Measurements from ENCODE around the gene BTN3A1.
"Not testable (repeated sequence)": the region's sequence is repeated elsewhere in the genome, so short reads cannot be mapped to it uniquely, and the experiment has no call there.

BTN3A1 gene

GRCh38 chr6:26416288-26416687 is 14.2 kb downstream of the BTN3A1 start:
- TF ChIP-seq POLR2A (IDR thresholded peaks at IDR 0.05; ENCODE audit: extremely low read depth, insufficient read length) = no peak
- no peak for TF ChIP-seq MYC (IDR thresholded peaks at IDR 0.05; ENCODE audit: low read depth, low read length)
- TF ChIP-seq MAX (IDR thresholded peaks at IDR 0.05; ENCODE audit: low read depth, low read length) = no peak
- TF ChIP-seq CTCF (IDR thresholded peaks at IDR 0.05; ENCODE audit: low read depth, low read length) = no peak
- no peak for DNase-seq (ENCODE audit: low read depth)
- H3K4me3 ChIP-seq (ENCODE audit: low read depth, low read length) = no peak overlapping the region

- not testable (repeated sequence) for DNase-seq (ENCODE audit: low read depth); H3K4me3 ChIP-seq (ENCODE audit: low read depth, low read length)
These were observed 16.0 kb downstream of the BTN3A1 start for GRCh38 chr6:26418077-26418476.

- H3K4me3 ChIP-seq (ENCODE audit: low read depth, low read length); DNase-seq (ENCODE audit: low read depth): not testable (repeated sequence)
These were observed 16.7 kb downstream of the BTN3A1 start for GRCh38 chr6:26418795-26419194.

- TF ChIP-seq POLR2A (IDR thresholded peaks at IDR 0.05; ENCODE audit: extremely low read depth, insufficient read length) (no peak), CTCF (IDR thresholded peaks at IDR 0.05; ENCODE audit: low read depth, low read length) (peak; percentile 49), MAX (IDR thresholded peaks at IDR 0.05; ENCODE audit: low read depth, low read length) (no peak), MYC (IDR thresholded peaks at IDR 0.05; ENCODE audit: low read depth, low read length) (no peak)
- DNase-seq (ENCODE audit: low read depth) = peak; percentile 54
- peak overlapping the region; percentile 80 for H3K4me3 ChIP-seq (ENCODE audit: low read depth, low read length)
These were observed 18.7 kb downstream of the BTN3A1 start for GRCh38 chr6:26420688-26421171.

GRCh38 chr6:26421259-26422144 is 19.4 kb downstream of the BTN3A1 start:
- no peak for TF ChIP-seq MYC (IDR thresholded peaks at IDR 0.05; ENCODE audit: low read depth, low read length)
- no peak for TF ChIP-seq CTCF (IDR thresholded peaks at IDR 0.05; ENCODE audit: low read depth, low read length)
- no peak for TF ChIP-seq POLR2A (IDR thresholded peaks at IDR 0.05; ENCODE audit: extremely low read depth, insufficient read length)
- no peak for TF ChIP-seq MAX (IDR thresholded peaks at IDR 0.05; ENCODE audit: low read depth, low read length)
- DNase-seq (ENCODE audit: low read depth) = peak; percentile 80
- peak overlapping the region; percentile 80 for H3K4me3 ChIP-seq (ENCODE audit: low read depth, low read length)

GRCh38 chr6:26422329-26422728 is 20.3 kb downstream of the BTN3A1 start:
- H3K4me3 ChIP-seq (ENCODE audit: low read depth, low read length) = peak overlapping the region; percentile 80
- TF ChIP-seq CTCF (IDR thresholded peaks at IDR 0.05; ENCODE audit: low read depth, low read length) (no peak), MYC (IDR thresholded peaks at IDR 0.05; ENCODE audit: low read depth, low read length) (no peak), MAX (IDR thresholded peaks at IDR 0.05; ENCODE audit: low read depth, low read length) (no peak), POLR2A (IDR thresholded peaks at IDR 0.05; ENCODE audit: extremely low read depth, insufficient read length) (no peak)
- no peak for DNase-seq (ENCODE audit: low read depth)

Data from NB4 (cell line).